ENCODE data around the gene BPIFA2.

The BPIFA2 gene

DNA sequence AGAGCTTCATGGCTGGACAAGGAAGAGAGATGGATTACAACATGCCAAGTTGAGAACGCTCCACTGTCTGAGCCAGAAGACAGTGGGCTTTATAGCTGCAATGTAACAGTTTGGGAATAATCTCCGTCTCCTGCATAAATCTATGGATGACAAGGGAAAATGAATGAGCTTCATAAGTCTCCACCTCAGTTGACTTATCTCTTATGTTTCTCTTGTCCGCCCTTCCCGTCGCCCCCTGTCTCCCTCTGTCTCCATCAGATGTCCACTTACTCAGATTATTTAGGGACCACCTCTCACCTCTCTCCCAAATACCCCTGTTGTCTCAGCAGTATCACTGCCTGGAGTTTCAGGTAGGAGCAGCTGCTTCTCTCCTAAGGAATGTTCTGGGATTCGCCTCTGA lies 13.7 kb upstream of the BPIFA2 start:
- Mint-ChIP-seq H3K4me1 (no peaks in the 10 kb centered on the region), H3K9me3 (no peaks in the 10 kb centered on the region), H3K36me3 (ENCODE audit: low read depth) (no peaks in the 10 kb centered on the region), H3K4me3 (no peak overlapping the region), H3K27ac (no peak overlapping the region), H3K27me3 (ENCODE audit: low read depth) (peaks cover 75% of the 10 kb centered on the region)
- TF ChIP-seq, protein P1, sequence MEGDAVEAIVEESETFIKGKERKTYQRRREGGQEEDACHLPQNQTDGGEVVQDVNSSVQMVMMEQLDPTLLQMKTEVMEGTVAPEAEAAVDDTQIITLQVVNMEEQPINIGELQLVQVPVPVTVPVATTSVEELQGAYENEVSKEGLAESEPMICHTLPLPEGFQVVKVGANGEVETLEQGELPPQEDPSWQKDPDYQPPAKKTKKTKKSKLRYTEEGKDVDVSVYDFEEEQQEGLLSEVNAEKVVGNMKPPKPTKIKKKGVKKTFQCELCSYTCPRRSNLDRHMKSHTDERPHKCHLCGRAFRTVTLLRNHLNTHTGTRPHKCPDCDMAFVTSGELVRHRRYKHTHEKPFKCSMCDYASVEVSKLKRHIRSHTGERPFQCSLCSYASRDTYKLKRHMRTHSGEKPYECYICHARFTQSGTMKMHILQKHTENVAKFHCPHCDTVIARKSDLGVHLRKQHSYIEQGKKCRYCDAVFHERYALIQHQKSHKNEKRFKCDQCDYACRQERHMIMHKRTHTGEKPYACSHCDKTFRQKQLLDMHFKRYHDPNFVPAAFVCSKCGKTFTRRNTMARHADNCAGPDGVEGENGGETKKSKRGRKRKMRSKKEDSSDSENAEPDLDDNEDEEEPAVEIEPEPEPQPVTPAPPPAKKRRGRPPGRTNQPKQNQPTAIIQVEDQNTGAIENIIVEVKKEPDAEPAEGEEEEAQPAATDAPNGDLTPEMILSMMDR (IDR thresholded peaks at IDR 0.05; ENCODE audit: unreplicated experiment in 3 of 3): no peak

DNA sequence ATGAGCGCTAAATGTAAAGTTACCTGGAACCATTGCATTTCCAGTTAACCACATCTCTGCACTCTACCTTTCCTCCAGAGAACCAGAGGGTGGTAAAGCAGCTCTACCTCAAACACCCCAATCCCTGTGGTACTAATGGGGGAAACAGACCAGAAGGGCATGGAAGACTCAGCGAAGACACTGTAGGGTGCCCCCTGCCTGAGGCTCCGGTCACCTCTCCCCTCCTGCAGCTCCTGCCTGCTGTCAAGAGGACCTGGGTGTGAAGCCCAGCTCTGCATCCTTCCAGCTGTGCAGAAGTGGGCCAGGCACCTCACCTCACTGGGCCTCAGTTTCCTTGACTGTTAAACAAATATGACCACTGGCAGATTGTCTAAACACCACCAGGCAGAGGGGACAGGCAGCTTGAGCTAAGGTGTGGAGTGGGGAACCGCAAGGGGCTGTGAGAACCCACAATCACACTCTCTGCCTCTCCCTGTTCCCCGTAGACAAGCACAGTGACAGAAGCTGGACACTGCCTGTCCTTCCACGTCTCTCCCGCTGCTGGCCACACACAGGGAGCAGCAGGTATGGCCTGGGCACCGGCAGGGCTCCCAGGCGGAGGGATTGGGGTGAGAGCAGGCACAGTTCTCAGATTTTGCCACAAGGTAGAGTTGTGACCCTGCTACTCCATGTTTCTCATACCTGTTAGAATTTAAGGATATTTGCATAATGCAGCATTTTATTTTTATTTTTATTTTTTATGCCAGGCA lies 9.1 kb upstream of the BPIFA2 start:
- no peak overlapping the region for H3K4me3 Mint-ChIP-seq
- no peaks in the 10 kb centered on the region for H3K36me3 Mint-ChIP-seq (ENCODE audit: low read depth)
- H3K9me3 Mint-ChIP-seq: no peaks in the 10 kb centered on the region
- H3K4me1 Mint-ChIP-seq: no peaks in the 10 kb centered on the region
- no peak overlapping the region for H3K27ac Mint-ChIP-seq
- TF ChIP-seq, protein P1 (IDR thresholded peaks at IDR 0.05; ENCODE audit: unreplicated experiment in 3 of 3): no peak
- H3K27me3 Mint-ChIP-seq (ENCODE audit: low read depth): peaks cover 60% of the 10 kb centered on the region

DNA sequence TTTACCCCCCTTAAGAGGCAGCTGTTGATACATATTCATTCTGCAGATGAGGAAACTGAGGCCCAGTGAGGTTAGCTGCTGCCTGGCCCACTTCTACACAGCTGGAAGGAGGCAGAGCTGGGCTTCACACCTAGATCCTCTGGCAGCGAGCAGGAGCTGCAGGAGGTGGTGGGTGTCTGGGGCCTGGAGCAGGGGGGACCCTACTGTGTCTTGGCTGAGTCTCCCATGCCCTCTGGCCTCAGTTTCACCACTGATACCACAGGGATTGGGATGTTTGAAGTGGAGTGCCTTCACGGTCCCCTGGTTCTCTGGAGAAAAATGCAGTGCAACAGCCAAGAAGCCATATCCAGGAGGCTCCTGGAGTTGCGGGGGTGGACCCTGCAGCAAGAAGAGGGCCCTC lies 8.2 kb upstream of the BPIFA2 start:
- Mint-ChIP-seq H3K27me3 (ENCODE audit: low read depth) (peaks cover 55% of the 10 kb centered on the region), H3K9me3 (no peaks in the 10 kb centered on the region), H3K27ac (no peak overlapping the region), H3K4me3 (no peak overlapping the region), H3K4me1 (no peaks in the 10 kb centered on the region), H3K36me3 (ENCODE audit: low read depth) (no peaks in the 10 kb centered on the region)
- TF ChIP-seq, protein P1 (IDR thresholded peaks at IDR 0.05; ENCODE audit: unreplicated experiment in 3 of 3): no peak

- TF ChIP-seq, protein P1 (IDR thresholded peaks at IDR 0.05; ENCODE audit: unreplicated experiment in 3 of 3): no peak
Observed at GRCh38 chr20:33160681-33161080, 7.3 kb upstream of the BPIFA2 start.

DNA sequence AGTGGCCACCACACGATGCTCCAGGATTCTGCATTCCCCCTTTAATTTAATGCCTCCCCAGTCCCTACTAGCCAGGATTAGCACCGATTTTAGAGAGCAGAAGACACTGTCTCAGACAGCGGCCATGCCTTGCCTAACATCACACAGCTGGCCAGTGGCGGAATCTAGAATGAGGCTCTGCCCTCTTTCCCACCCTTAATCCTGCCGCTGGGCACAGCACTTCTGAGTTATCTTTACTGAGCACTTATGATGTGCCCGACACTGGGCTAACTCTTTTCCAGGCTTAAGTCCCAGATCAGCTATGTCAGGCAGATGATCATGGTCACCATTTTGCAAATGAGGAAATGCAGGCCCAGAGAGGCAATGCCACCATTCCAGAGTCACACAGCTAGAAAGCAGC lies 5.6 kb upstream of the BPIFA2 start:
- H3K27ac Mint-ChIP-seq: no peak overlapping the region
- TF ChIP-seq, protein P1 (IDR thresholded peaks at IDR 0.05; ENCODE audit: unreplicated experiment in 3 of 3): no peak
- H3K36me3 Mint-ChIP-seq (ENCODE audit: low read depth): no peaks in the 10 kb centered on the region
- H3K27me3 Mint-ChIP-seq (ENCODE audit: low read depth): peaks cover 39% of the 10 kb centered on the region
- H3K4me1 Mint-ChIP-seq: no peaks in the 10 kb centered on the region
- H3K4me3 Mint-ChIP-seq: no peak overlapping the region
- no peaks in the 10 kb centered on the region for H3K9me3 Mint-ChIP-seq

More at GRCh38 chr20:33160681-33161080, 7.3 kb upstream of the BPIFA2 start:
- Mint-ChIP-seq H3K36me3 (ENCODE audit: low read depth) (no peaks in the 10 kb centered on the region), H3K27me3 (ENCODE audit: low read depth) (peaks cover 55% of the 10 kb centered on the region), H3K4me1 (no peaks in the 10 kb centered on the region), H3K4me3 (no peak overlapping the region), H3K9me3 (no peaks in the 10 kb centered on the region), H3K27ac (no peak overlapping the region)

- Mint-ChIP-seq H3K4me1 (no peaks in the 10 kb centered on the region), H3K27me3 (ENCODE audit: low read depth) (peaks cover 35% of the 10 kb centered on the region), H3K9me3 (no peaks in the 10 kb centered on the region), H3K27ac (no peak overlapping the region), H3K36me3 (ENCODE audit: low read depth) (no peaks in the 10 kb centered on the region), H3K4me3 (no peak overlapping the region)
- TF ChIP-seq, protein P1 (IDR thresholded peaks at IDR 0.05; ENCODE audit: unreplicated experiment in 3 of 3): no peak
Observed at GRCh38 chr20:33162753-33163152, 5.2 kb upstream of the BPIFA2 start.
